ENCODE results near the gene USP36.

- TF ChIP-seq POLR2A (IDR thresholded peaks at IDR 0.05; ENCODE audit: low read length) (no peak), GATA1 (IDR thresholded peaks at IDR 0.05; ENCODE audit: low read depth, low read length) (no peak)
Observed at GRCh38 chr17:78746949-78747269, 93.7 kb downstream of the USP36 start.

Measured in erythroblast (primary cell).